Measurements from ENCODE around the gene TMEM170A.
"Not testable (repeated sequence)": the region's sequence is repeated elsewhere in the genome, so short reads cannot be mapped to it uniquely, and the experiment has no call there.

TMEM170A gene

DNA sequence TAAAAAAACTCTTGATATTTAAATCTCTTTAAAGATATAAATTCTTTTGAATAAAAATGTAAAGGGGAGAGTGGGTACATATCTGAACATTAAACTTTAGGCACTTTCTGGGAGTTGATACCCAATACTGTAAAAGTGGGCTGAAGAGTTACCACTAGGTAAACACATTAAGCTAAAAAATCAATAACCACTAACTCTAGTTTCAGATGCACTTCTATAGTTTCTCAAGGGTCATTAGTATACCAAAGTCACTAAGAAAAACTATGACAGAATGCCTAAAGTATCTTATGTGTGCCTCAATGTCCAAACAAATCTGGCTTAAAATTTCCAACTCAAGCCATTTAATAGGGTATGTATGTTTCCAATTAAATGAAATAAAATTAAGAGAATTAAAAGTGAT lies 18.1 kb downstream of the TMEM170A start:
- DNase-seq = no peak

DNA sequence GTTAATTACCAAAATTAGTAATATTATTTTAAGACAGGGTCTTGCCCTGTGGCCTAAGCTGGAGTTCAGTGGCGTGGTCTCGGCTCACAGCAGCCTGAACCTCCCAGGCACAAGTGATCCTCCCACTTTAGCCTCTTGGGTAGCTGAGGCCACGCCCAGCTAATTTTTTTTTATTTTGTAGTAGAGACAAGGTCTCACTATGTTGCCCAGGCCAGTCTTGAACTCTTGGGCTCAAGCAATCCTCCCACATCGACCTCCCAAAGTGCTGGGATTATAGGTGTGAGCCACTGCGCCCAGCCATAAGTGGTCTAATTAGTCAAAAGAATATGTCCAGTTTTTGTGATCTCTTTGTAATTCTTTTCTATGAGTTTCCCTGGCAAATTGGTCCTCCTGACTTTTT lies 19.2 kb downstream of the TMEM170A start:
- DNase-seq = no peak

DNA sequence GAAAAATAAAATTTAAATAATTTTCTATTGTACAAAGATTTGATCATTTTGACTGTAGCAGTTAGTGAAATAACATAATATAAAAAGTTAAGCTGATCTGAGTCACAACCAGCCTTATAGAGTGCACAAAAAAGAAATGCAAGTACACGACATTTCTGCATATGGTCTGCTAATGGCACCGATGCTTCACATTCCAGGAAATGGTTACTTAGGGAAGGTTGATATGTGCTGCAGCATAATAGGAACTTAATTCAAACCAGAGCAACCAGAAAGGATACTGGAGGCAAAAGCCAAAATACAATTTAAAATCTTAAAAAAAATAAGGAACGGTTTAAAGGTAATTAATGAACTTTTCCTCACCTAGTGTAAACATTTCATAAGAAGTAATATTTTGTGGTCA lies 21.2 kb downstream of the TMEM170A start:
- DNase-seq = no peak

DNA sequence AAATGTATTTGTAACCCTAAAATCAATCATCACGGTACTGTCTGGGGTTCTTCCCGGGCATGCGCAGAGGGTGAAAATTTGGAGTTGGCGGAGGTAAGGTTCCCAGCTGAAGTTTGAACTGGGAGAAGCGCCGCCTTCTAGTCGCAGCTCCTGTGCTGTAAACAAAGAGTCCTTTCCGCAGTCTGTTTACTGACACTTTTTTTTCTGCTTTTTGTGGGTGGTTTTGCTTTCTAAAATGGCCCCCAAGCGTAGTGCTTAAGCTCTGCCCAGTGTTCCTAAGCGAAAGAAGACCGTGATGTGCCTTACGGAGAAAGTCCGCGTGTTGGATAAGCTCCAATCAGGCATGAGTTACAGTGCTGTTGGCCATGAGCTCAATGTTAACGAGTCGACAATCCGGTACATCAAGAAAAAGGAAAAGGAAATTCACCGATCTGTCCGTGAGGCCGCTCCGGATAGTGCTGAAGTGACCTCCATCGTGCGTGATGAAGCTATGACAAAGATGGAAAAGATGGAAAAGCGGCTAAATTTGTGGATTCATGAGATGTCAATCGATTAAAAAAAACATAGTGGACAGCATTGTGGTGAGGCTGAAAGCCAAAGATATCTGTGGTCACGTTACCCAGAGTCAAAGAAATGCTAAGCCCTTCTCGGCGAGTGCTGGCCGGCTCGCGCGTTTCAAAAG lies 30.6 kb downstream of the TMEM170A start:
- peak; percentile 70 for DNase-seq

DNA sequence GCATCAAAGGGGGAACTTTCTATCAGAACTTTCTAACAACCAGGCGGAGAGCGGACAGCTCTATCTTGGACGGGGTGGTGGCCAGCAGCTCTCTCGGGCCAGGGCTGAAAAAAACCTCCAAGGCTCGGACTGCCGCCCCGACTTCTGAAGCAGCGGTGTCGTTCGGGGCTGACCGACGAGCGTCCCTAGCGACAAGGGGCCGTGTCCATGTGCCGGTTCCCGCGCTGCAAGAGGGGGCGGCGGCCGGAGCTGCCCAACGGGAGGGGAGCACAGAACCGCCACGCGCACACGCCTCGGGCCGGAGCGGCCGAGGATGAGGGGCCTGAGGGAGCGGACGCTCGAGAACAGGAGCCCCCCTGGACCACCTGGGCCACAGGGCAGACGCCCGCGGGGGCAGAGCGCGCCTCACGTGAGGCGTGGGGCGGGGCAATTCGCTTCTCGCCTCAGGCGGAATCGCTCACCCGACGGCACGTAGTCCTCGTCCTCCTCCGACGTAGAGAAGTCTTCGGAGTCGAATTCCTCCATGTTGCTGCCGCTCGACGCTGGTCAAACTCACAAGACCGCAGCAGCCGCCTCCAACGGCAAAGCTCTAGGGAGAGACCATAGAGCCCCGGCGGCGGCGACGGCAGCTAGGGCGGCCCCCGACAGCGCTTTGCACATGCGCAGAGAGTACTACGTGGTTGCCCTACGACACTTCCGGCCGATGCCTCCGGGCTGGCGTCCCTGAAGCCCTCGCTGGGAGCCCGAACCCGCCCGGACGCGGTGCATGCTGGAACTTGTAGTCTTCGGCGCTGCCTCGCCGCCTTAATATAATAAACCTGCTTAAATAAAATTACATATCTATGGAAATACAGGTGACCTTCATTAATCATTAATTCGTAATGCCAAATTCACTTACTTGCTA lies 31.4 kb downstream of the TMEM170A start, which contains the start of gene CFDP1:
TSS of gene CFDP1 (minus strand) at position 676 of the 904 bp plus-strand sequence. CDS start at position 525, 151 bp downstream.
- peak; percentile 90 for DNase-seq

DNA sequence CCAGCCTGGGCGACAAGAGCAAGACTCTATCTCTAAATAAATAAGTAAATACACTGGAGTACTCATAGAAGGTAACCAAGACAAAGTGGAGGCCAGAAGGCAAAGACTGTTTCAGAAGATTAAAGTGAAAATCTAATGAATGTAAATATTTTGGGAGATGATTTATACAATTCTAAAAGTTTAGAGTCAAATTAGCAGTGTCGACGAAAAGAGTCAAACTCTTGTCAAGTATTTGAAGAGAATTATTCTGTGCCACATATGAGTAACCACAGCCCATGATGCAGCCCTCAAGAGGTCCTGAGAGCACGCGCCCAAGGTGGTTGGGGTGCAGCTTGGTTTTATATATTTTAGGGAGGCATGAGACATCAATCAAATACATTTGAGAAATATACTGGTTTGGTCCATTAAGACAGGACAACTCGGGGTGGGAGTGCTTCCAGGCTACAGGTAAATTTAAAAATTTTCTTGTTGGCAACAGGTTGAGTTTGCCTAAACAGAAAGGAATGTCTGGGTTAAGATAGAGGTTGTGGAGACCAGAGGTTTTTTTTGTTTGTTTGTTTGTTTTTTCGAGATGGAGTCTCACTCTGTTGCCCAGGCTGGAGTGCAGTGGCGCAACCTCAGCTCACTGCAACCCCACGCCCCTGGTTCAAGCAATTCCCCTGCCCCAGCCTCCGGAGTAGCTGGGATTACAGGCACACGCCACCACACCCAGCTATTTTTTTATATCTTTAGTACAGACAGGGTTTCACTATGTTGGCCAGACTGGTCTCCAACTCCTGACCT lies 34.7 kb downstream of the TMEM170A start:
- DNase-seq = no peak

DNA sequence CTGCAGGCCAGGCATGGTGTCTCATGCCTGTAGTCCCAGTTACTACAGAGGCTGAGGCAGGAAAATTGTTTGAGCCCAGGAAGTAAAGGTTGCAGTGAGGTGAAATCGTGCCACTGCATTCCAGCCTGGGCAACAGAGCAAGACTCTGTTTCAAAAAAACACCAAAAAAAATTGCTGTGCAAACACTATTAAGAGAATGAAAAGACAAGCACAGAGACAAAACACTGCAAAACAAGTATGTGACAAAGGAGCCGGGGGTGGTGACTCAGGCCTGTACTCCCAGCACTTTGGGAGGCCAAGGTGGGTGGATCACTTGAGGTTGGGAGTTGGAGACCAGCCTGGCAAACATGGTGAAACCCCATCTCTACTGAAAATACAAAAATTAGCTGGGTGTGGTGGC lies 38.0 kb downstream of the TMEM170A start:
- not testable (repeated sequence) for DNase-seq

DNA sequence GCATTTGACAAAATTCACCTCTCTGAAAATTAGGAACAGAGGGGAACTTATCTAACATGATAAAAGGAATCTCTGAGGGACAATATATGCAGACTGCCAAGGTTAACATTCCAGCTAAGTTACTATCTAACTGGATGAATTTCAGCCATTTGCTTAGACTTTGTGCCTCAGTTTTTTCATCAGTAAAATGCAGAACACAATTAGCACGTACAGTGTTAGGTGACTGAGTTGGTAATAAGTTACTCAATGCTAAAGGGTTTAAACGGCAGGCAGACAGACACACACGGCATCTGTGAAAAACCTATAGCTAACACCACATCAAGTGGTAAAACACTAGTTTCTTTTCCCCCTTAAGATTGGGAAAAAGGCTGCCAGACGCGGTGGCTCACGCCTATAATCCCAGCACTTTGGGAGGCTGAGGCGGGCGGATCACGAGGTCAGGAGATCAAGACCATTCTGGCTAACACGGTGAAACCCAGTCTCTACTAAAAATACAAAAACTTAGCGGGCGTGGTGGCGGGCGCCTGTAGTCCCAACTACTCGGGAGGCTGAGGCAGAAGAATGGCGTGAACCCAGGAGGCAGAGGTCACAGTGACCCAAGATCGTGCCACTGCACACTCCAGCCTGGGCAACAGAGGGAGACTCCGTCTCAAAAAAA lies 40.3 kb downstream of the TMEM170A start:
- not testable (repeated sequence) for DNase-seq

DNA sequence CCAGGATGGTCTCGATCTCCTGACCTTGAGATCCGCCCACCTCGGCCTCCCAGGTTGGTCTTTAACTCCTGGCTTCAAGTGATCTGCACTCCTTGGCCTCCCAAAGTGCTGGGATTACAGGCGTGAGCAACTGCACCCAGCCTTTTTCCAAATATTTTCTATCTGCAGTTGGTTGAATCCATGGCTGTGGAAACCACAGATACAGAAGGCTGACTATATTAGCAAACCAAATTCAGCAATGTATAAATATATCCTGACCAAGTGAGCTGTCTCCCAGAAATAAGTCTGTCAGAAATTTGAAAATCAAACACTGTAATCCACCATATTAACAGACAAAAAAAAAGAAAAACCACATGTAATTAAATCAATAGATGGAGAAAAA lies 40.8 kb downstream of the TMEM170A start:
- DNase-seq = no peak

DNA sequence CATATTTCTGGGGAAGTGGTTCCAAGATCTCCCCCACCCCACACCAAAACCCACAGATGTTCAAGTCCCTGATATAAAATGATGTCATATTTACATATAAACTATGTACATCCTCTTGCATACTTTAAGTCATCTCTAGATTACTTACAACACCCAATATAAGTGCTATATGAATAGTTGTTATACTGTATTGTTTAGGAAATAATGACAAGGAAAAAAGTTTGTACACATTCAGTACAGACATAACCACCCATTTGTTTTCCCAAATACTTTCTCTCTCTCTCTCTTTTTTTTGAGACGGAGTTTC lies 42.7 kb downstream of the TMEM170A start:
- DNase-seq = no peak

DNA sequence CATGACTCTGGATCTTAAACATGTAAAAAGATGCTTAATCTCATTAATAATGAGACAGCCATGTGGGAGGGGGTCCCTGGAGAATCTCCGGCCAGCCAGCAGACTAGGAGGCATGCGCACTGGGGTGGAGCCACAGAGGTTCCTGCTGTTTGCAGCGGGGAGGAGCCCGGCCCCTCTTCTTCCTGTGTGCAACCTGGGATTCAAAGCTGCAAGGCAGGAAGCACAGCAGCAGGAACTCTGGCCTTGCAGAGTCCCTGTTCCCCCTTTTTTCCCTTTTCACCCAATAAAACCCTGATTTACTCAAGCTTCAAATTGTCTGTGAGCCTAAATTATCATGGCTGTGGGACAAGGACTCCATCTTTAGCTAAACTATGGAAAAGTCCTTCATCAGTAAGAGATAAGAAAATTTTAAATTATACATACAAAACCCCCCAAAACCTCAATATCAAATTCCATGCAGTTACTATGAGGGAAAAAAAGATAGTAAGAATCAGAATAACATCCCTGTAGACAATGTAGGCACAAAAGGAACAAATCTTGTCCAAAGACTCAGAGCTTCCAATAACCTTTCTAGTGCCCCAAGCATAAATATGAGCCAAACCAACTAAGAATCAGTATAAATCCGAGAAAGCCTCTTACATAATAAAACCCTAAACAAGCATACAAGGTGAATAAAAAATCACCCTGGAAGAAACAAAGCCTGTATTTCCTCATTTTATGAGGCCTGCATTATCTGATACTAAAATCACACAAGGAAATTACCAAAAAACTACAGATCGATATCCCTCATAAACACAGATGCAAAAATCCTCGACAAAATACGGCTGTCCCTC lies 43.3 kb downstream of the TMEM170A start:
- DNase-seq = peak; percentile 63

DNA sequence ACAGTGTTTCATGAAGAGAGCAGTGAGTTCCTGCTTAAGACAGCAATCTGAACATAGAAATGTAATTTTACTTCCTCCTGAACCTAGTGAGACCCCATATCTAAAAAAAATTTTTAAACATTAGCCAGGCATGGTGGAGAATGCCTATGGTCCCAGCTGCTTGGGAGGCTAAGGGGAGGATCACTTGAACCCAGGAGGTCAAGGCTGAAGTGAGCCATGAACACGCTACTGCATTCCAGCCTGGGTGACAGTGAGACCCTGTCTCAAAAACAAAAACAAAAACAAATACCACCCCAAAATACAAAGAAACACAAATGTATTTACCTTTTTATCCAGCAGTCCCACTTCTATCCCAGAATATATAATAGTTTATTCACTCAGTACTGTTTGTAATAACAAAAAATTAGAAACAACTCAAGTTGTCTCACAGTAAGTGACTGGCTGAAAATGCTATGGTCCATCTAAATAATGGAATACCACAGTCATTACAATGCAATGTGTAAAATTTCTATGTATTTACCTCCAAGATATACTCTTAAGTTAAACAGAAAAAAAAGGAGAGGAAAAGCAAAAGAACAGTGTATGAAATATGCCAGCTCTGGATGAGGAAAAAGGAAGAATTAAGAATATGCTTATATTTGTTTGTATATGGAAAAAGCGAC lies 47.5 kb downstream of the TMEM170A start:
- DNase-seq = no peak

DNA sequence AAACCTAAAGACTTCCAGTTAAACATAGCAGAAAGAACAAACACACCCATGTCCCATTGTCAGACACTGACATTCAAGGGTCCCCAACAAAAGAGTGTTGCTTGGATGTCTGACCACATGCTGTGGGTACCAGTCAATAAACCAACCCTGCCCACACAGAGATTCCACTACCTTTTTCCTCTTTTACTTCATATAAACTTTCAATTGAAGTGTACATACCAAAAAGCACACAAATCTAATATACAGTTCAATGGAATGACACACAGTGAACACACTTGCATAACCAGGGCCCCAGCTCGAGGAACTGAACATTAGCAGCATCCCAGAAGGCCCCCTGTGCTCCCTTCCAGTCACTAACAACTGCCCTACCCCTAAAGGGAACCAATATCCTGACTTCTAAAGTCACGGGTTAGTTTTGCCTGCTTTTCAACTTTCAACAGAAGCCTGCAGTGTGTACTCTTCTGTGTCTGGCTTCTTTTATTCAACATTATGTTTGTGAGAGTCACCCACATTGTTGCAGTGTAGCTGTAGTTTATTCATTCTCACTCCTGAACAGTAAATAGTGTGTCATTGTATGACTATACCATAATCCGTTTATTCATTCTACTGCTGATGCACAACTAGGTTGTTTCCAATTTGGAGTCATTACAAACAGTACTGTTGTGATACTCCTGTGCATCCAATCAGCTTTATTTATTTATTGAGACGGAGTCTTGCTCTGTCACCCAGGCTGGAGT lies 49.2 kb downstream of the TMEM170A start:
- DNase-seq = no peak

DNA sequence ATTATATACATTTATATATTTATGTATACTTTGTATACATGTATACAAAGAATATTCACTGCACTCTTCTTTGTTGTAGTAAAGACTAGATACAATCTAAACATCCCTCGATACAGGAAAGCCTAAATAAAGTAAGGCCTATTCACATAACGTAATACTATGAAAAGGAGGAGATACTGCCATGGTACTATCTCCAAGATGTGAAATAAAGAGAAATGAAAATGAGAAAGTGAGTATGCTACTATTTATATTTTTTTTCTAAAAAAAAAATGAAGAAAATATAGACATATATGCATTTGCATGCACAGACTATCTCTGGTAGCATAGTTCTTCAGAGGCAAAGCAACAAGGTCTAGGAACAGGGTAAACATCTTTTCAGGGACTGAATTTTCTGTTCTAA lies 50.5 kb downstream of the TMEM170A start:
- no peak for DNase-seq

DNA sequence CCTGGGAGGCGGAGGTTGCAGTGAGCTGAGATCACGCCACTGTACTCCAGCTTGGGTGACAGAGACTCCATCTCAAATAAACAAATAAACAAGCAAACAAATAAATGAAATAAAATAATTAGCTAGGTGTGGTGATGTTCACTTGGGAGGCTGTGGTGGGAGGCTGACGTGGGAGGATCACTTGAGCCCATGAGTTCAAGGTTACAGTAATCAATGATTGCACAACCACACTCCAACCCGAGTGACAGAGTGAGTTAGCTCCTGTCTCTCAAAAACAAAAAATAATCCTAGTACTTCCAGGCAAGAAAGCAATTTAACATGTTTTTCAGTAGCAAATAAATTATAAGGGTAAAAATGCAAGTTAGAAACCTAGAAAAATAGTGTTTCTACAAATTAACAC lies 57.5 kb downstream of the TMEM170A start:
- no peak for DNase-seq

DNA sequence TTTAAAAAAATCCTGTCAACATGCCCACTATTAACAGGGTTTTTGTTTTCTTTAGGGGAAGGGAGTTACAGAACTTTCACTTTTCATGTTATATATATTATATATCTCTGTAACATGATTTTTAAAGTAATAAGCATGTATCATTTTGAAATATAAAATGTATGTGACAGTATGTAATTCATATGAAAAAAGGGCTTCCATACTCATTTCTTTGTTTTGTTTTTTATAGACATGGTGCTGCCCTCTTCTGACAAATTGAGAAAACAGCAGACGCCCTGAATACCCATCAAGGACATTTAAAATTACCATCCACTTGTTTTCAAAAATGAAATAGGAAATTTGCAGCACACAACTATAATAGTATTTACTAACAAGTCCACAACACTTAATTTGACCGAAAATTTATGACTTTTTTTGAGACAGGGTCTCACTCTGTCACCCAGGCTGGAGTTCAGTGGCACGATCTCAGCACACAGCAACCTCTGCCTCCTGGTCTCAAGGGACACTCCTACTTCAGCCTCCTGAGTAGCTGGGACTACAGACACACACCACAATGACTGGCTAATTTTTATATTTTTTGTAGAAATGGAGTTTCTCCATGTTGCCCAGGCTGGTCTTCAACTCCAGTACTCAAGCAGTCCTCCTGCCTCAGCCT lies 61.5 kb downstream of the TMEM170A start:
- DNase-seq = no peak

DNA sequence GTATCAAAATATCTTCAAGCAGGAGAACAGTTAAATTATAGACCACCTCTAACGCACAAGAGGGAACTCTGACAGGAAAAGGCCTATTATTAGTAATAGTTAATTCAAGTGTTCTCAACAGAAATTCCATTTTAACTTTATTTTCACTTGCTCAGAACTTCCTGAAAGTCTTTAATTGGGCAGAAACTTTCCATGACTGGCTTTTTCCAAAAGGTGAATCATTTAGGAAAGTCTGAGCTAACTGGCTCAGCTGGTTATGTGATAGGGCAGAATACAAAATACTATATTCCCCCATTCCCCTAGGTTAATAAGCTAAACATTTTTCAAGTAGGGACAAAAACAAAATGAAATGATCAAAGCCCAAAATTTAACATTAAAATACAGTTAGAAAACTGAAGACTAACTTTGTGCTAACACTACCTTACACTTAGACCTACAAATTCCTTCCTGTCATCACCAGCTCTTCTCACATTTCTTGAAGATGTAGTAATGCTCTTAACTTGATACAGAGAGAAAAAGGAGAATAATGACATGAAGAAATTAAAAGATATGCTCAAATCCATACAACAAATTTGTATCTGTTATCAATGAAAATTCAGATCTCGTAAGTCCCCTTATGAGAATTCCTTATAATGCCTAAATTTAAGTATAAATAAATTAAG lies 62.2 kb downstream of the TMEM170A start:
- no peak for DNase-seq

DNA sequence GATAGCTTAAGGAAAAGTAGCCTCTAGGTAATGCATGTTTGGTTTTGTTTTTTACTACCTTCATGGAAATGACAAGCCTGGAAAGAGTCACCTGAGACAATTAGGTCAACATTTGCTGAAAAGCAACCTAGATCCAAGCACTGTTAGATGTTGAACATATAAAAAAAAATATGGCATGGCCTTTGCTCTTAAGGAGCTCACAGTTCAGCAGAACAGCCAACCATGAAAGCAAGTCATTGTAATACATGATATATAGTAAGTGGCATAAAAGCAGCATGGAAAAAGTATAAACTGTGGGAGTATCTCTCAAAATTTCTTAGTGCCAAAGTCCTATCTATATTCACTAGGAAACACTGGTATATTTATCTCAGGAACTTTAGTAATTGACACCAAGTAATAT lies 62.8 kb downstream of the TMEM170A start:
- DNase-seq = no peak

DNA sequence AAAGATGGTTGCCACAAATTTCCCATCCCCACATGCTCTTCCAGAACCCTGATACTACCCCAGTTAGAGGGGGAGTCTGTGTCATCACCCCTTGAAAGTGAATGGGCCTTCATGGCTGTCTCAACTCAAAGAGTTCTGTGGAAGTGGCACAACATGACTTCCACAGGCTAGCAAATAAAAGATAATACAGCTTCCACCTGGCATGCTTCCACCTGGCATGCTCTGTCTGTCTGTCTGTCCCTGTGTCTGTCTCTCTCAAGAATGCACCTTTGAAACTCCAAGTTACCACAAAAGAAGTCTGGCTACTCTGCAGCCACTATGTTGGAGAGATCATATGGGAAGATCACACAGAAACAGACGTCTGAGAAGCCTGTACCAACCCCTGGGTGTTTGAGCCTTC lies 66.2 kb downstream of the TMEM170A start:
- DNase-seq = no peak

DNA sequence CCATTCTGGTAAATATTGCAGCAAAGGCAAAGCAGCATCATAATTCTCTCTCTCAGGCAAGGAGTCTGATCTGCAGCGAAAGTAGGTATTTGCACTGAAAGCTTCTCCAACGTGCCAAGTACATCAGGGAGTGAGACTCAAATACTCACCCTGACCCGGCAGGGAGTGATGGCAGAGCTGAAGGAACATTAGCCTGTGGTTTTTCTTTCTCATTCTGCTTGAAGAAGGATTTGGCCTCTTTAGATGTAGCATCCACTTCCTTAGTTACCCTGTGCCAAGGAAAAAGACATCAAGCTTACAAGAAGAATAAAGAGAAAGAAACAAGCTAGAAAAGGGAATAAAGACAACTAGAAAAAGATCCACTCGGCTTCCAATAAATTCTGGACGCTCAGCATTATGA lies 69.5 kb downstream of the TMEM170A start:
- DNase-seq = no peak
